Measurements from ENCODE around the gene CNNM4.

The CNNM4 gene

GRCh38 chr2:96859099-96859649 is 98.5 kb downstream of the CNNM4 start:
- no peak for DNase-seq (ENCODE audit: low read depth)

DNA sequence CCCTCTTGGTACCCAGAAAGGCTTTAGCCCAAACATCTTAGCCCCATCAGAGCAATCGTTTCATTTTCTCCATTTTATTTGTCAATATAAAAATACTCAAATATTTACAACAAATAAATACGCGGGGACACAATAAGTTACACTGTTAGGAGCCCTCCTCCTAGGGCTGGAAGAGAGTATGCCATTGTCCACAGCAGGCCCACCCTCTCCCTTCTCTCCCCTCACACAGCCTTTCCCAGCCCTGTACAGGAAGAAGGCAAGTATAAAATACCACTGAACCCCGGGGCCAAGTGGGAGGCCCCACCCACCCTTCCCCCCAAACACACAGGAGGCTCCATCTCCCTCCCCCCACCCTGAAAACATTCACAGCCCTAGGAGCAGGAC is 99.0 kb downstream of the CNNM4 start:
- DNase-seq (ENCODE audit: low read depth): no peak

DNA sequence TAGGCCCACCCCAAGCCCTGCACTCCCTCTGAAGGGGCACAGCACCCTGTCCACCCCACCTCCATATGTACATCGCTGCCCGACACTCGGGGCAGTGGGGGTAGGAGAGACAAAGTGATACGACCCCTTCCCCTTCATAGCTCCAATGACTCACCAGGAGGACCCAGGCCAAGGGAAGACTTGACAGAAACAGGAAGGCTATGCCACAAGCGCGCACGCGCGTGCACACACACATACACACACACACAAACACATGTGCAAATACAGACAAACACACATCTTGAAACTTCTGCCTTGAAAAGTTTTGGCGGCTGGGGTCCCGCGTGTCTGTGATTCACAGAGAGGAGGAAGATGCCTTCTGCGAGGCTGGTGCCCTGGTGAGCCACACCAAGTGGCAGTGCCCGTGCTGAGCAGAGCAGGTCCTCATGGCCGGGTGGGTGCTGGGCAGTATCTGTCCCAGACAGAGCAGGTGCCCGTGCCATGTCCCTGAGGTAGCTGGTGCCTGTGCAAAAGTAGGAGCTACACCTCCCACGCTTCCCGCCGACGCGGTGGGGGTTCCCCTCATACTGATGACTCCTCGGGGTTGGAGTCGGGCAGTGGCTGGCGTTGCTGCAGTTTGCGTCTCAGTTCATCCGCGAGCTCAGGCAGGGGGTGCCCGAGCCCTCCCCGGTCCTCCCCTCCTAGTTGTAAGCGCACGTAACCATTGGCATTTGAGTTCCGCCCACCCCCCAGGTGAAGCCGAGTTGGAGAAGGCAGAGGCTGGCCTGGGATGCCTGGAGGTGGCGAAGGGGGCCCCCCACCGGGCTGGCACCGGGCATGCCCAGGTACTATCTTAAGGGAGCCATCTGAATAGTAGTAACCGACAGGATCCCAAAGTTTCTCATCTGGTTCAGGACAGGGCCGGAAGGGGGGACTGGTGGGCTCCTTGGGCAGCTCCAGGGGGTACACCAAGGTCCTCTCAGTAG is 99.6 kb downstream of the CNNM4 start:
- no peak for DNase-seq (ENCODE audit: low read depth)

DNA sequence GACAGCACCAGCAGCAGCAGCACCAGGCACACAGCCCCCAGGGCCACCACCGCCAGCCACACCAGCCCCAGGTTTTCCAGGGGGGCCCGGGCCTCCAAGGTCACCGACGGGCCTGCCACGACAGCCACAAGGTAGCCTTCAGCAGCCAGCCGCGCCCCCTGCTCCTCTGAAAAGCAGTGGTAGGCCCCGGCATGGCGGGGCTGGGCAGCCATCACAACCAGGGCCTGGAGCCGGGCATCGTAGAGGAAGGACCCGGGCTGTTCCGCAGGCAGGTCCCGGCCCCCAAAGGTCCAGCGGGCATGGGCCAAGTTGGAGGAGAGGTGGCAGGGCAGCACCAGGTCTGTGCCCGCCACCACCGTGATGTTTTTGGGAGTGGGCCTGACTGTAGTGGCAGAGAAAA is 100.4 kb downstream of the CNNM4 start:
- DNase-seq (ENCODE audit: low read depth): no peak

Measured in fibroblast of the conjunctiva (primary cell).